Activated CD4-positive, alpha-beta T cell treated with anti-CD3 and anti-CD28 coated beads, Interleukin-2, amount 50 U/mL, for 1 hour (primary cell): ENCODE data around the gene ZFTA.

Experiments used
- DNase-seq: peaks from one replicate; pipeline ENCODE4 v3.0.0-alpha.2; 2020

Gene ZFTA

GRCh38 chr11:63745304-63746170 lies 23.0 kb downstream of the ZFTA start:
- no peak for DNase-seq

- DNase-seq: peak; percentile 66
Measured at GRCh38 chr11:63738720-63739360, 29.7 kb downstream of the ZFTA start.

- DNase-seq: no peak
Measured at GRCh38 chr11:63737718-63738117, 30.9 kb downstream of the ZFTA start.

- DNase-seq: no peak
Measured at GRCh38 chr11:63736864-63737263, 31.7 kb downstream of the ZFTA start.

GRCh38 chr11:63729326-63729725 lies 39.2 kb downstream of the ZFTA start:
- no peak for DNase-seq

GRCh38 chr11:63720611-63721010 lies 48.0 kb downstream of the ZFTA start:
- no peak for DNase-seq

- no peak for DNase-seq
Measured at GRCh38 chr11:63719987-63720386, 48.6 kb downstream of the ZFTA start.

- no peak for DNase-seq
Measured at GRCh38 chr11:63719001-63719400, 49.6 kb downstream of the ZFTA start.
